ENCODE data around the gene C1QTNF3.
"Not testable (repeated sequence)": the region's sequence is repeated elsewhere in the genome, so short reads cannot be mapped to it uniquely, and the experiment has no call there.

The C1QTNF3 gene

DNA sequence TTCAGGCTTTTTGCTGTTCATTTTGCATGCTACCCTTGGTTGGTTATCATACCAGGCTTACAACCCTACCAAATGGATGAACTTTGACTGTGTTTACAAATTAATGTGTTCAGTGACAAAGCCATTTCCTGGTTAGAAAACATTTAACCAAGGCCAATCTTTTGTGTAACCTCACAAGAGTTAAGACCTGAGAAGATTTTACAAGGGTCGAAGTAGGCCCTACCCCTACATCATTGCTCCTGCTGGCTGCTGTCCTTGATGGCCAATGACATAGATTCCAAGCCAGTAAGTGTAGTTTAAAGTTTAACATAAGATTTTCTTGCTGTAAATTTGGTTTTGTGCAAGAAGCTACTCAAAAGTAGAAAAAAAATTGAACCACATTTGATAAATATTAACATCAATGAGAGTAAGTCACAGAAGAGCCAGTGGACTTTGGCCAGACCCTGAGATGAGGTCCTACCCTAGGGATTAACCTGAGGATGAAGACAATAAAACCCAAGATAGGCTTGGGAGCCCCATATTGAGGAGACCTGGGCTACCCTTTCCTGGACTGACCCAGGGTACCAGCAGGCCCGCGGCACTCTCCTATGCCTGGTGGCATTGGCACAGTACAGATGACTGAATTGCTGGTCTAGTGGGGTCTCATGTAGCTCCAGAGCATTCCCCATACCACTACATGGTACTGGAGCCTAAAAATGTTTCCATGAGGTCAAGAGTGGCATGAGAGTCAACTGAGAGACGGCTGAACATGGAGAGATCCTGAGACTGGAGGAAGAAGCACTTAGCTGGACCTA lies 8.3 kb downstream of the C1QTNF3 start:
- H4K8ac ChIP-seq (ENCODE audit: low read depth, low read length): no peak overlapping the region
- no peak overlapping the region for H3K9ac ChIP-seq (ENCODE audit: low read length)
- H3K56ac ChIP-seq (ENCODE audit: low read length): no peak overlapping the region
- no peak for DNase-seq
- no peak overlapping the region for H3K4ac ChIP-seq (ENCODE audit: low read depth, low read length)
- H2BK15ac ChIP-seq (replicated peaks; ENCODE audit: low read depth): no peak overlapping the region
- H3K79me1 ChIP-seq (ENCODE audit: low read length): no peaks in the 10 kb centered on the region
- H3K4me3 ChIP-seq (ENCODE audit: low read length): no peak overlapping the region
- no CpG with 5 or more reads among the region's 4 CpGs for WGBS (ENCODE audit: extremely low coverage, insufficient coverage, low lambda C conversion rate)
- no peak overlapping the region for H3K4me2 ChIP-seq (ENCODE audit: low read length)
- H2AK5ac ChIP-seq (ENCODE audit: low read length): no peak overlapping the region
- H3K36me3 ChIP-seq (ENCODE audit: control insufficient read depth, insufficient read depth, low read length): no peaks in the 10 kb centered on the region
- H3K4me1 ChIP-seq (ENCODE audit: control insufficient read depth, low read depth, low read length): no peaks in the 10 kb centered on the region
- H2BK5ac ChIP-seq (ENCODE audit: low read length): no peak overlapping the region
- no peaks in the 10 kb centered on the region for H3K27me3 ChIP-seq (ENCODE audit: insufficient read depth, low read length, poor library complexity)
- no peak overlapping the region for H2BK120ac ChIP-seq (ENCODE audit: low read depth, low read length)
- H3K18ac ChIP-seq (ENCODE audit: low read length): no peak overlapping the region
- no peak overlapping the region for H3K27ac ChIP-seq (ENCODE audit: low read depth, low read length)
- no peaks in the 10 kb centered on the region for H3K79me2 ChIP-seq (ENCODE audit: control insufficient read depth, insufficient read depth, low read length)
- no peak overlapping the region for H3K23ac ChIP-seq (ENCODE audit: low read length)
- H4K5ac ChIP-seq (ENCODE audit: low read length): no peak overlapping the region

DNA sequence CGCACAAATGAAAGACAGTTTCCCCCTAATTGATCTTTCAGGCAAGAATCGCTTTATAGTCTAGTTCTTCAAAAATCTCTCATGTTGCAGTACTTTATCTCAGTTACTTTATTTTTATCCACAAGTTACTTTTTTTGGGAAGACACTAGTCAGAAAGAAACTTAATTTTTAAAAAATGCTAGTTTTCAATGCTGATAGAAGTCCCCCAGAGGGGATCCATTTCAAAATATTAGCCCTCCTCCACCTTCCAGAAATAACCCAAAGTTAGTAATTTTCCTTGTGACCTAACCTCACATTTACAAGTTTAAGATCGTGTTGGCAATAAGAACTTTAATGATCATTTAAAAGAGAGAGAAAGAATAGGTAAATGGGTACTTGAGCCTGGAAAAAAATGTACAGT lies 11.0 kb downstream of the C1QTNF3 start:
- no peak overlapping the region for H3K27ac ChIP-seq (ENCODE audit: low read depth, low read length)
- H3K4me3 ChIP-seq (ENCODE audit: low read length): no peak overlapping the region
- no peak for DNase-seq
- no peak overlapping the region for H3K56ac ChIP-seq (ENCODE audit: low read length)
- no peak overlapping the region for H3K4ac ChIP-seq (ENCODE audit: low read depth, low read length)
- WGBS (ENCODE audit: extremely low coverage, insufficient coverage, low lambda C conversion rate): no CpG with 5 or more reads among the region's 3 CpGs
- no peak overlapping the region for H2BK5ac ChIP-seq (ENCODE audit: low read length)
- H3K4me2 ChIP-seq (ENCODE audit: low read length): no peak overlapping the region
- H2BK15ac ChIP-seq (replicated peaks; ENCODE audit: low read depth): no peak overlapping the region
- H3K27me3 ChIP-seq (ENCODE audit: insufficient read depth, low read length, poor library complexity): no peaks in the 10 kb centered on the region
- no peak overlapping the region for H3K9ac ChIP-seq (ENCODE audit: low read length)
- no peak overlapping the region for H4K8ac ChIP-seq (ENCODE audit: low read depth, low read length)
- H3K79me1 ChIP-seq (ENCODE audit: low read length): no peaks in the 10 kb centered on the region
- H3K18ac ChIP-seq (ENCODE audit: low read length): no peak overlapping the region
- H3K79me2 ChIP-seq (ENCODE audit: control insufficient read depth, insufficient read depth, low read length): no peaks in the 10 kb centered on the region
- H4K5ac ChIP-seq (ENCODE audit: low read length): no peak overlapping the region
- H3K36me3 ChIP-seq (ENCODE audit: control insufficient read depth, insufficient read depth, low read length): no peaks in the 10 kb centered on the region
- H3K23ac ChIP-seq (ENCODE audit: low read length): no peak overlapping the region
- no peak overlapping the region for H2AK5ac ChIP-seq (ENCODE audit: low read length)
- no peaks in the 10 kb centered on the region for H3K4me1 ChIP-seq (ENCODE audit: control insufficient read depth, low read depth, low read length)
- no peak overlapping the region for H2BK120ac ChIP-seq (ENCODE audit: low read depth, low read length)

DNA sequence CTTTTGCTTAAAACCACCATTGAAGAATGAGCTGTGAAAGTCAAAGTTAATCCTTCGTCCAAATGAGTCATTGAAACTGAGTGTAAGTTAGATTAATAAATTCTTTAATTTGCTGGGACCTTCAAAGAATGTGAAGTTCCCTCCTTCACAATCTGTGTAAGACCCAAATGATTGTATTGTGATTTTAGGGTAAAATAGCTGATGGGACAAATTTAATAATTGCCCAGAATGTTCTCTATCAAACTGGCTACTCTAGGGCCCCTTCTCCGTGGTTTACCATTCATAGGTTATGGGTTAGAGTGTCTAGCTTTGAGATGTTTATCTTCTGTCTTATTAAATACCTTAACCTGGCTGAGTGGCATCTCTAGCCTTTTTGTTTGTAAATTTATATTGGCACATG lies 11.9 kb downstream of the C1QTNF3 start:
- DNase-seq: no peak
- Histone ChIP-seq H2BK120ac (ENCODE audit: low read depth, low read length) (no peak overlapping the region), H3K18ac (ENCODE audit: low read length) (no peak overlapping the region), H3K4ac (ENCODE audit: low read depth, low read length) (no peak overlapping the region), H2AK5ac (ENCODE audit: low read length) (no peak overlapping the region), H3K23ac (ENCODE audit: low read length) (no peak overlapping the region), H3K9ac (ENCODE audit: low read length) (no peak overlapping the region), H3K4me3 (ENCODE audit: low read length) (no peak overlapping the region), H3K27ac (ENCODE audit: low read depth, low read length) (no peak overlapping the region), H4K8ac (ENCODE audit: low read depth, low read length) (no peak overlapping the region), H3K4me2 (ENCODE audit: low read length) (no peak overlapping the region), H3K79me1 (ENCODE audit: low read length) (no peaks in the 10 kb centered on the region), H3K79me2 (ENCODE audit: control insufficient read depth, insufficient read depth, low read length) (no peaks in the 10 kb centered on the region), H3K56ac (ENCODE audit: low read length) (no peak overlapping the region), H4K5ac (ENCODE audit: low read length) (no peak overlapping the region), H2BK5ac (ENCODE audit: low read length) (no peak overlapping the region), H2BK15ac (replicated peaks; ENCODE audit: low read depth) (no peak overlapping the region), H3K36me3 (ENCODE audit: control insufficient read depth, insufficient read depth, low read length) (no peaks in the 10 kb centered on the region), H3K4me1 (ENCODE audit: control insufficient read depth, low read depth, low read length) (no peaks in the 10 kb centered on the region), H3K27me3 (ENCODE audit: insufficient read depth, low read length, poor library complexity) (no peaks in the 10 kb centered on the region)
- WGBS (ENCODE audit: extremely low coverage, insufficient coverage, low lambda C conversion rate): no CpG with 5 or more reads among the region's 2 CpGs

DNA sequence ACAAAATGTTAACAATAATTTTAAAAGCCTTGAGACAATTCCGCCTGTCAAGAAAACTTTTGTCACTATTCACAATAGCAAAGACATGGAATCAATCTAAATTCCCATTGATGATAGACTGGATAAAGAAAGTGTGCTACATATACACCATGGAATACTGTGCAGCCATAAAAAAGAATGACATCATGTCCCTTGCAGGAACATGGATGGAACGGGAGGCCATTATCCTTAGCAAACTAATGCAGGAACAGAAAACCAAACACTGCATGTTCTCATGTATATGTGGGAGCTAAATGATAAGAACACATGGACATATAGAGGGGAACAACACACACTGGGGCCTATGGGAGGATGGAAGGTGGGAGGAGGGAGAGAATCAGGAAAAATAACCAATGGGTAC lies 12.4 kb downstream of the C1QTNF3 start:
- not testable (repeated sequence) for H3K36me3 ChIP-seq (ENCODE audit: control insufficient read depth, insufficient read depth, low read length); H3K27ac ChIP-seq (ENCODE audit: low read depth, low read length); H3K4me3 ChIP-seq (ENCODE audit: low read length); H3K18ac ChIP-seq (ENCODE audit: low read length); H3K23ac ChIP-seq (ENCODE audit: low read length); H4K5ac ChIP-seq (ENCODE audit: low read length); H3K79me1 ChIP-seq (ENCODE audit: low read length); H3K27me3 ChIP-seq (ENCODE audit: insufficient read depth, low read length, poor library complexity); H3K79me2 ChIP-seq (ENCODE audit: control insufficient read depth, insufficient read depth, low read length); H2BK120ac ChIP-seq (ENCODE audit: low read depth, low read length); H2BK5ac ChIP-seq (ENCODE audit: low read length); H3K4ac ChIP-seq (ENCODE audit: low read depth, low read length); H3K9ac ChIP-seq (ENCODE audit: low read length); H3K4me2 ChIP-seq (ENCODE audit: low read length); H3K4me1 ChIP-seq (ENCODE audit: control insufficient read depth, low read depth, low read length); H3K56ac ChIP-seq (ENCODE audit: low read length); H2BK15ac ChIP-seq (replicated peaks; ENCODE audit: low read depth); H2AK5ac ChIP-seq (ENCODE audit: low read length); DNase-seq; H4K8ac ChIP-seq (ENCODE audit: low read depth, low read length)
- no CpG with 5 or more reads among the region's 2 CpGs for WGBS (ENCODE audit: extremely low coverage, insufficient coverage, low lambda C conversion rate)

DNA sequence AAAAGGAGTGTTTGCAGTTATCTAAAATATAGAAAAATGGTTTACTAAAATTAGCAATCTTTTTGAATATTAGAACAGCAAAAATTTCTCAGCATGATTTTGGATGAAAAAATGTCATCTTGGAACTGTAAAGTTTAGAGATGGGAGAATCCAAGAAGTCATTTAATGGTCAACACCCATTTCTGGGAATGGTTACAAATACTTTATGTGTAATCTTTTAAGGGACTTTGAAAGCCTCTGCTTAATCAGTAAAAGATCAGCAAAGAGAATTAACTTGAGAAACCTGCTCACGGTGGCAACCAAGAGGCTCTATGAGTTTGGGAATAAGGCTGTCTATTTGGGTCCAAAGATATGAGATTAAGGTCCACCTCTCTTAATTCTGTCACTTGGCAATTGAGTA lies 13.0 kb downstream of the C1QTNF3 start:
- WGBS (ENCODE audit: extremely low coverage, insufficient coverage, low lambda C conversion rate): no CpG with 5 or more reads among the region's 1 CpG
- no peak overlapping the region for H3K4ac ChIP-seq (ENCODE audit: low read depth, low read length)
- H3K23ac ChIP-seq (ENCODE audit: low read length): no peak overlapping the region
- no peak overlapping the region for H3K56ac ChIP-seq (ENCODE audit: low read length)
- H2BK120ac ChIP-seq (ENCODE audit: low read depth, low read length): no peak overlapping the region
- no peak overlapping the region for H3K18ac ChIP-seq (ENCODE audit: low read length)
- H2BK5ac ChIP-seq (ENCODE audit: low read length): no peak overlapping the region
- no peak for DNase-seq
- no peak overlapping the region for H4K8ac ChIP-seq (ENCODE audit: low read depth, low read length)
- H3K9ac ChIP-seq (ENCODE audit: low read length): no peak overlapping the region
- no peak overlapping the region for H3K4me2 ChIP-seq (ENCODE audit: low read length)
- no peak overlapping the region for H3K4me3 ChIP-seq (ENCODE audit: low read length)
- no peak overlapping the region for H2BK15ac ChIP-seq (replicated peaks; ENCODE audit: low read depth)
- no peaks in the 10 kb centered on the region for H3K36me3 ChIP-seq (ENCODE audit: control insufficient read depth, insufficient read depth, low read length)
- H3K79me1 ChIP-seq (ENCODE audit: low read length): no peaks in the 10 kb centered on the region
- no peaks in the 10 kb centered on the region for H3K27me3 ChIP-seq (ENCODE audit: insufficient read depth, low read length, poor library complexity)
- no peak overlapping the region for H2AK5ac ChIP-seq (ENCODE audit: low read length)
- no peaks in the 10 kb centered on the region for H3K4me1 ChIP-seq (ENCODE audit: control insufficient read depth, low read depth, low read length)
- no peak overlapping the region for H4K5ac ChIP-seq (ENCODE audit: low read length)
- H3K27ac ChIP-seq (ENCODE audit: low read depth, low read length): no peak overlapping the region
- no peaks in the 10 kb centered on the region for H3K79me2 ChIP-seq (ENCODE audit: control insufficient read depth, insufficient read depth, low read length)

DNA sequence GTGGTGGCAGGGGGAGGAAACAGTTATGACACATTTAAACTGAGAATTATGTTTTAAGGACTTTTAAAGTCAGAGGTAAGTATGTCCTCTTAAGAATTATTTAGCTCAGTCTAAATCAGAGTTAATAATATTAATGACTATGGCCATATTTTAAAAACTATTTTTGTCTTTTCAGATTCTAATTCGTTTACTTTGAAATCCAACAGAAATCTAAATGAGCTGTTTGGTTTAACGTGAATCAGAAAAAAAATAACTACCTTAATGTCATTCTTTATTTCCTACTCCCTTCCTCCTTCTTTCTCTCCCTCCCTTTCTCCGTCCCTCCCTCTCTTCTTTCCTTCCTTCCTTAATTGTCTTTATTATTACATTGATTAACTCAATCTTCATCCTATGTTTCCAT lies 14.7 kb downstream of the C1QTNF3 start:
- Histone ChIP-seq H3K56ac (ENCODE audit: low read length) (no peak overlapping the region), H4K5ac (ENCODE audit: low read length) (no peak overlapping the region), H3K4me2 (ENCODE audit: low read length) (no peak overlapping the region), H3K27me3 (ENCODE audit: insufficient read depth, low read length, poor library complexity) (no peaks in the 10 kb centered on the region), H3K18ac (ENCODE audit: low read length) (no peak overlapping the region), H3K79me1 (ENCODE audit: low read length) (no peaks in the 10 kb centered on the region), H3K4me1 (ENCODE audit: control insufficient read depth, low read depth, low read length) (no peaks in the 10 kb centered on the region), H2AK5ac (ENCODE audit: low read length) (no peak overlapping the region), H3K23ac (ENCODE audit: low read length) (no peak overlapping the region), H2BK5ac (ENCODE audit: low read length) (no peak overlapping the region), H4K8ac (ENCODE audit: low read depth, low read length) (no peak overlapping the region), H3K27ac (ENCODE audit: low read depth, low read length) (no peak overlapping the region), H3K79me2 (ENCODE audit: control insufficient read depth, insufficient read depth, low read length) (no peaks in the 10 kb centered on the region), H2BK120ac (ENCODE audit: low read depth, low read length) (no peak overlapping the region), H3K4ac (ENCODE audit: low read depth, low read length) (no peak overlapping the region), H3K36me3 (ENCODE audit: control insufficient read depth, insufficient read depth, low read length) (no peaks in the 10 kb centered on the region), H2BK15ac (replicated peaks; ENCODE audit: low read depth) (no peak overlapping the region), H3K9ac (ENCODE audit: low read length) (no peak overlapping the region), H3K4me3 (ENCODE audit: low read length) (no peak overlapping the region)
- WGBS (ENCODE audit: extremely low coverage, insufficient coverage, low lambda C conversion rate): 100% methylated on average over 1 of the region's 3 CpGs
- DNase-seq: no peak
